Astrocyte (in vitro differentiated cells and primary cell): Measurements from ENCODE around the gene ZBTB16.

Experiments used
- CTCF ChIP-seq: IDR thresholded peaks from 2 replicates; pipeline ENCODE4 v1.5.1; 2011; ENCODE audit warnings: low read depth, mild to moderate bottlenecking, inconsistent platforms, low read length, moderate library complexity; ENCODE audit not compliant: insufficient read depth
- EZH2 ChIP-seq: IDR thresholded peaks from 2 replicates; pipeline ENCODE4 v1.6.1; 2012; ENCODE audit warnings: mild to moderate bottlenecking, low read length, inconsistent platforms; ENCODE audit not compliant: insufficient read depth

- no peak for TF ChIP-seq CTCF
- TF ChIP-seq EZH2 = no peak
Observed at GRCh38 chr11:114175706-114176105, 116.2 kb downstream of the ZBTB16 start.
